GM20000 (cell line): ENCODE data around the gene MEIS3.
A peak's percentile ranks its signal among the peaks of the same experiment; 100 is the strongest.

ENCODE experiments used
- DNase-seq: peaks from one replicate; pipeline ENCODE4 v3.0.0; 2012; ENCODE audit warnings: low spot score
- CTCF ChIP-seq: IDR thresholded peaks from 2 replicates; pipeline ENCODE4 v1.5.1; 2012; ENCODE audit warnings: mild to moderate bottlenecking, control low read depth; ENCODE audit errors: extremely low read depth, missing control alignments

MEIS3 gene

GRCh38 chr19:47428177-47428894, 9.0 kb upstream of the MEIS3 start:
- no peak for TF ChIP-seq CTCF
- DNase-seq = peak; percentile 93

DNA sequence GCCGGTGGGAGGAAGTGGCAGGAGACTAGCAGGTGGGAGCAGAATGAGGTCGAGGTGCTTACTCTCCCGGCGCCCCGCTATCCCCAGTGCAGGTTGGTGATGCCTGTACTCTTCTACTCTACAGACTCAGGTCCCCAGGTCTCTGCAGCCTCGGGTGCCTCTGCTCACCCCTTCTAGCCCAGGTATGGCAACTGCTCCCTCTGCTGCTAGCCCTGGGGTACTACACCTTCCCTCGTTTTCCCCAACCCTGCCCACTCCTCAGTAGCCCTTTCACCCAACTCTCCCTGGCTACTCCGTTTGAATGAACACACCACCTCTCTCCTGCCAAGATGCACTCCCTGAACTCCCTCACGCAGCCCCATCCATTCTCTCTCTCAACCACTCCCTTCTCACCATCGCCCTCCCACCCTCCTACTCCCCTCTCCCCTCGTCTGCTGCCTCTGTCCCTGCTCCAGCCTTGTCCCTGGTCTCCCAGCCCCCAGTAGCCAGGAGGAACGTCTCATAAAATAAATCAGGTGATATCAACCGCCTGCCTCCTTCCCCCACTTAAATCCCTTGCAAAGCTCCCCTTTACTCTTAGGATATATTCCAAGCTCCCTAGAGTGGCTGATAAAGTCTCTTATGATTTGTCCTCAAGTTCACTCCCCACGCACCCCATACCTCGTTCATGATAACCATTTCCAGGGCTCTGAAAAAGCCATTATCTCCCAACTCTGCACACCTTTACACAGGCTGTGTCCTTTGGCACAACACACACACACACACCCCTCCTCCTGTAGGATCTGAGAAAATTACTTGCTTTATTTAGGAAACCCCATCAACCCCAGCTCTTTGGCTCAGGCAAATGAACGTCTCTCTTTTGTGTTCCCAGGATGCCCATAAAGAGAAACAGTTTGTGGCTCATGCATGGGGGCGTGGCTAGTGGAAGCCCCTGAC, 8.2 kb upstream of the MEIS3 start:
- peak; percentile 88 for DNase-seq
- peak; percentile 85 for TF ChIP-seq CTCF

- DNase-seq = no peak
- TF ChIP-seq CTCF = no peak
These were observed 4.0 kb upstream of the MEIS3 start for GRCh38 chr19:47423203-47423882.

- no peak for TF ChIP-seq CTCF
- no peak for DNase-seq
These were observed 3.3 kb upstream of the MEIS3 start for GRCh38 chr19:47422417-47423163.

DNA sequence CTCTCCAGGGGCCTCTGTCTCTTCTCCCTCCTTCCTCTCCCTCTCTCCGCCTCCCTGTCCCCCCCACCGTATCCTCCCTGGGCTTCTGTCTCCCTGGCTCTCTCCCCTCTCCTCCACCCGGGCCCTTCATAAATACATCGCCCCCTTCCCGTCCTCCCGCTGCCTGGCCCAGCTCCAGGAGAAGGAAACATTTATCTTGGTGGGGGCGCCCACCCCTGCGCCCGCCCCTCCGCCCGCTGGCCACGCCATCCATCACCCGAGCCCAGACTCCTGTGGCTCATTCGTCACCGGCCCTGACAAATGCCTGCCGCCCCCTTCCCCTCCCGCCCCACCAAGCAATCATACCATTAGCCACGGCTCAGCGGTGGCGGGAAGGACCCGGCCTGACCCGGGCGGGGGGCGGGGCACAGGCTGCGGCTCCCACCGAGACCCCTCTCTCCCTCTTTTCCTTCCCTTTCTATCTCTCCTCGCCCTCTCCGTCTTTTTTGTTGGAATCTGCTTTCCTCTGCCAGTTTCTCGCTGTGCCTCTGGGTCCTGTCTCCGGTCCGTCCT, 2.6 kb upstream of the MEIS3 start:
- TF ChIP-seq CTCF = no peak
- no peak for DNase-seq

DNA sequence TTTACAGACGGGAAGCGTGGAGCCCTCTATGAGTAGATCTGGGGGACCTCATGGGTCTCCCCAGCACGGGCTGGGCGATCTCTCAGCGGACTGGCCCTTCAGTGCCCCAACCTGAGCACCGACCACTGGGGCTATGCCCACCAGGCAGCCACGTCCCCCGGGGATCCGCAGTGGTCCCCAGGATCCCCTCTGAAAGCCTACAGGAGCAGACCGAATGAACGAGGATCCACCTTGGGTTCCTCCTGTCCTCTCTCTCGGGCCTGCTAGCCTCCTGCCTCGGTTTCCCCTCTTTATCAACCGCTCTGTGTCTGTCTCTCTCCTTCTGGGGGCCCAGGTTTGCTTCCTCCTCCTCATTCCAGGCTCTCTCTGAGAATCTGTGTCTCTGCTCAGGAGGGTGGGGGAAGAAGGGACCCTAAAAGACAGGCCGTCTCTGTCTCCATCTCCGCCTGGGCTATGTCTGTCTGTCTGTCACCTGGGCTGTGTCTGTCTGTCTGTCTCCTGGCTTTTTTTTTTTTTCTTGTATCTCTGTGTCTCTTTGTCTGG, 2.0 kb upstream of the MEIS3 start:
- TF ChIP-seq CTCF = no peak
- DNase-seq = no peak
